ENCODE measurements around the gene VEZF1.

DNA sequence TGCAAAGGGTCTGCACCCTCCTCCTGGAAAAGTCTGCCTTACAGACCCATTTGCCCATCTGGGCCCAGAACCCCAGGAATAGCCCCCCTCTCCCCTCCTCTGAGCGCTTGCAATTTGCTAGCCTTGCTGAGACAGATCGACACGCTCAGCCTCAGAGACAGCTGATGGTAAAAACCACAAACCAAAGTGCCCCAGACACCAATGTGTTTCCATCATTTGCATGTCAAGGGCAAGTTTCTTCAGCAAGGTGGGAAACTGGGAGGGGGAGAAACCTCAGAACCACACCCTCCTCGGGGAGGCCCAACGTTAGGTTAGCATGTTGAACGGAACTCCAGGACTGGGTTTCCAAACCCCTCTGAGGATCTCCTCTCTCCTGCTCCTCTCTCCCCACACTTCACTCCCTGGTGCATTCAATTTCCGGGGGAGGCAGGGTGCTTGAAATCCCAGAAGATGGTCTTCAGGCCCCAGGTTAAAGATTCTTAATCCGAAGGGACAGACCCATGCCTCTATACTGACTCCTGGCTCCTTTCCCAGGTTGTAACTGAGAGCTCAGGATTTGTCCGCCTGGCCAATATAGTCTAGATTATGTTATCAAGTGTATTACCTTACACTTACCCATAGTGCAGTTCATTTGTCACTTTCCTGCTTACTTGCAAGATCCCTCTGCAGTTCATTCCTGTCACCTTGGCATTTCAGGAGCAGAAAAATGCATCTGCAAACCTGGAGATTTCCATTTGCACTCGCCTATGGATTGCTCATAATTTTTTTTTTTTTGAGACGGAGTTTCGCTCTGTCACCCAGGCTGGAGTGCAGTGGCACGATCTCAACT is 31.5 kb downstream of the VEZF1 start:
- no peak for TF ChIP-seq POLR2A (IDR thresholded peaks at IDR 0.05; ENCODE audit: low read length)
- no peak for TF ChIP-seq GATA1 (IDR thresholded peaks at IDR 0.05; ENCODE audit: low read depth, low read length)
